Stimulated activated CD4-positive, alpha-beta T cell treated with anti-CD3 and anti-CD28 coated beads, Interleukin-12 subunit alpha, Interleukin-12 subunit beta, amount 100 ng/mL, for 4 hours (primary cell): ENCODE measurements around the gene SMOC1.

Experiments
- DNase-seq: peaks from one replicate; pipeline ENCODE4 v3.0.0-alpha.2; 2020

SMOC1 gene

GRCh38 chr14:69983317-69983716 is 104.1 kb downstream of the SMOC1 start:
- DNase-seq = no peak

- DNase-seq = no peak
These were observed 106.2 kb downstream of the SMOC1 start for GRCh38 chr14:69985463-69985862.

DNA sequence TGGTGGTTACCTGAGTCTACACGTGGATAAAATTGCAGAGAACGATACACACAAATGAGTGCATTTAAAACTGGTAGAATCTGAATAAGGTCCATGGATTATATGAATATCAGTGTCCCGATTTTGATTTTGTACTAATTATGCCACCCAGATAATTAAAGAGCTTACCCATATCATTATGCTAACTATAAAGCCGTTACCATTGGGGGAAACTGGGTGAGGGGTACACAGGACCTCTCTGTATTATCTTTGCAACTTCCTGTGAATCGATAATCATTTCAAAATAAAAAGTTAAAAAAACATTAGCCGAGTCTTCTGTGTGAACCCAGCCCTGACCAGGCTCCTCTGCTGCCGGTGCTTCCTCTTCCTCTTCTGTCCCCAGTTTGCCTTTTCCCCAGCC is 107.1 kb downstream of the SMOC1 start:
- no peak for DNase-seq

DNA sequence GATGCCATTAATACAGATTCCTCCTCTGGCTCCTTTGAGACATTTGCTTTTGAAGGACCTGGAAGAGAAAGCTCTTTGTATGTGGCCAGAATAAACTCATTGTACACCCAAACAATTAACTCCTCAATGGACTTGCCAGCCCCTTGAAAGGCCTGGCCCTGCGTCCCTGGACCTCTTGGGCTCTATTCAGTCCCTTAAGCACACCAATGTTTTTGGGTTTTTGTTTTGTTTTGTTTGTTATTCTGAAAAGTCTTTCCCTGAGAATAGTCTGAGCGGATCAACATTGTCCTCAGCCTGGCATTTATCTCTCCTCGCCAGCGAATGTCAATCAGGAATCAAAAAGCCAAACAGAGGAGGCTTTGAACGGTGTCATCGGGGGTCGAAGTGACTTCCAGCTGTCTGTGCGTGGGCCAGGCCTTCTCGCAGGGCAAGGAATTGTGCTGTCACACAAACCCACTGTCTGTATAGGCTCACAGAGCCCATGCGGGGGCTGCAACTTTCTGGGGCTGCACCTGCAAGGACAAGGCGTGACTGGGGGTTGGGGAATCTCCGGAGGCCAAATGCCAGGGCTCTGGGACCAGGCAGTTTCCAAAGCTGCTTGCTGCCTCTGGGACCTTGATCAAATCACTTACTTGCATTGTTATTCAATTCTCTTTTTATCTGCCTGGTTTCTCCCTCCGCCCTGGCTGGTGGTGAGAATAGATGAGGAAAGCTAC is 108.3 kb downstream of the SMOC1 start:
- DNase-seq = no peak

DNA sequence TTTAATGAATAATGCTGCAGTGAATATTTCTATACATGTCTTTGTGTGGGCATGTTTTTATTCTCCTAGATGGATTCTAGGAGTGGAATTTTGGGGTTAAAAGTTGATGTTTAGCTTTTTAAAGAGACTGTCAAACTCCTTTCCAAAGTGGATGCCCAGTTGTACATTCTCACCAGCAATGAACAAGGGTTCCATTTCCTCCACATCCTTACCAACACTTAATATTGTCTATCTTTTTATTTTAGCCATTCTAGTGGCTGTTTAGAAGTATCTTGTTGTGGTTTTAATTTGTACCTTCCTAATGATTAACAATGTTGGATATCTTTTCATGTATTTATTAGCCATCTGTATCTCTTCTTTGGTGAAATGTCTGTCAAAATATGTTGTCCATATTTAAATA is 109.8 kb downstream of the SMOC1 start:
- no peak for DNase-seq

DNA sequence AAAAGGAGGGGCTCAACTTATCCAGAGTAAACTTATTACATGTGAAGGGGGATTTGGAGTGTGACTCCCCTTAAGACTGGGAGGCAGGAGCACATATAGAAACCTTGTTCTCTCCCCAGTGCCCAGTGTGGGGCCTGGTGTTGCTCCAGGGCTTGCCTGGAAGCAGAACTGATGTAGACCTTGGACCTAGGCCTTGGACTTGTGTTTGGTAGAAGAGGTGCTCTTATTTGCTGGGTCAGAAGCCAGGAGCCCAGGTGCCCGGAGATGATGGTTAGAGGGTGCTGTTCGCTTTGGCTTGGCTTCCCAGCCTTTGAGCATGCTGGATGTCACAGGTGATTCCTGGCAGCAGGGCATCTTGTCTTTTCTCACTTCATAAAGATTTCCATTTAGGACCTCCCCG is 110.4 kb downstream of the SMOC1 start:
- DNase-seq = no peak

DNA sequence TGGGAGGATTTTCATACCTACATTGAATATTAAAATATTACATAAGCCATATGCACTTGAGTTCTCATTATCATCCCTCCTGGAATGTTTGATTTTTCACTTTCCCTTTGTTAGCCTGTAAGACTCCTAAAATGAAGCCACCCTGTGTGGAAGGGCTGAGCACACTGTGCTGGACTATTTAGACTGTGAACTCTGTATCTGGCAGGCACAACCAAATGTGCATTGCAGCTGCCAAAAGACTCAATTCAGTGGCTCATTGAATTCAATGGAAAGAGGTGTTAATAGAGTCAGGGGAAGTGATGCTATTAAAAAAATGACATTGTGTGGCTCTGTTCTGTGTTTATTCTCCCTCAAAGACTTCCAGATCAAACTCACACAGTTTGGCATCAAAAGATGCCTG is 111.1 kb downstream of the SMOC1 start:
- DNase-seq = no peak

GRCh38 chr14:69991422-69991821 is 112.2 kb downstream of the SMOC1 start:
- DNase-seq = no peak

DNA sequence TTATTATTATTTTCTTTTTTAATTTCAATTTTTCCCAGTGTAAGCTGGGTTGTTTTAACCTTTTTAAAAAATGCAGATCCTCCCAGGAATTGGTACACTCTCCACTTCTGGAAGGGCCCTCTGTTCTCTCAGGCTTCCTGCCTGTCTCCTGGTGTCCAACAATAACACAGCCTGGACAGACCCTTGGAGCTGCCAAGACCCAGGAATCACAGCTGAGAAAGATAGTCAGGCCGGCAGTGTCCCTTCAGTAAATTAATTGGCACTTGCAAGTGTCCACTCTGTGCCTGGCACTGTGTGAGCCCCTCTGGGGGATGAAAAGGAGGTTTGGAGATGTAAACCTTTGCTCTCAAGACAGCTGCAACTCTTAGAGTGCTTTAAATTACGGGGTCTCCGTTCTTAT is 113.3 kb downstream of the SMOC1 start:
- no peak for DNase-seq

DNA sequence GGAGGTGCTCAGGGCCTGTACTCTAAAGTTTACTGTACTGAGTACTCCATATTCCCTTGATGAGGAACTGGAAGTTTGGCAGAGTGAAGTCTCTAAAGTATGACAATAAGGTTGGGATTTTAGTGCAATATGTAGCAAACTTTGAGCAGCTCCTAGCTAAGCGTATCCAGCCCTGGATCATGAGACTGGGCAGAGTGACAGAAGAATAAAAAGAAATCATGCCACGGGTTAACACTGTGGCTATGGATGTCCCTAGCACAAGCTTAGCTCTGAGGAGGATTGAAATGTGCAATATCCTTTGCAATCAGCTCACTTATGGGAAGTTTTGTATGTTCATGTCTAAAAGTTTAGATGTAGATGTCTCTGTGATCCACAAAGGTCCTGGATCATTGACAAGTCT is 114.1 kb downstream of the SMOC1 start:
- no peak for DNase-seq

DNA sequence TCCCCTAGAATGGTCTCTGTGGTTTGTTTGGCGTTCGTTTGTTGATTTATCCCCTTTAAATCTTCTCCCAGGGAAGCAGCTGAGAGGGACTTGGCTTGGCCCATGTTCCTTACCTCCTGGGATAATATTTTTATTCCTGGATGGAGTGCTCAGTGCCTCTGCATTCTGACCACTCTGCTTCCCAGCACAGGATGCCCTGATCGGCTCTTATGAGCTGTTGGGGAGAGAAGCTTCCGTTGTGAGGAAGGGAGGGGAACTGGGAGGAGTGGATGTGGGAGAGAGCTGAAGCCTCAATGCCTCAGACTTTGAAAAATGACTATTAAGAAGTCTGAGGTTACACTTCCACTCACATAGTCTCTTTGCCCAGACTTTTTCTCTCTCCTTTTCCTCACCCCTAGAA is 114.8 kb downstream of the SMOC1 start:
- no peak for DNase-seq

DNA sequence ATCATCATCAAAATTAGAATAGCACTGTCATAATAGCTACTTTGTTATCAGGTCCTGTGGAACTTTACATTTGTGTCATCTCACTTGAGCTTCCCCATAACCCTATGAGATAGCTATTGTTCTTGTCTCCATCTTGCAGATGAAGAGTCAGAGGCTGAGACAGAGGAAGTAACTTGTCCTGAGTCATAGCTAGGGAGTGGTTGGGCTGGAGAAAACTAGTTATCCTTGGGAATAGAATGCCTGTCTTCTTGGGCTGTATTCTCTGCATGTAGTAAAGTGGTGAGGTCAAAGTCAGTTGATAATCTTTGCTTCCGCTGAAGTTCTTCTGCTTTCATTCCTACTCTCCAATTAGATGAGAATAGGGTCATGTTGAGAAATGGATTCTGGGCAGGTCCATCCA is 117.0 kb downstream of the SMOC1 start:
- DNase-seq = no peak

GRCh38 chr14:69997849-69998248 is 118.6 kb downstream of the SMOC1 start:
- DNase-seq = no peak

GRCh38 chr14:69999261-69999674 is 120.1 kb downstream of the SMOC1 start:
- DNase-seq = no peak

DNA sequence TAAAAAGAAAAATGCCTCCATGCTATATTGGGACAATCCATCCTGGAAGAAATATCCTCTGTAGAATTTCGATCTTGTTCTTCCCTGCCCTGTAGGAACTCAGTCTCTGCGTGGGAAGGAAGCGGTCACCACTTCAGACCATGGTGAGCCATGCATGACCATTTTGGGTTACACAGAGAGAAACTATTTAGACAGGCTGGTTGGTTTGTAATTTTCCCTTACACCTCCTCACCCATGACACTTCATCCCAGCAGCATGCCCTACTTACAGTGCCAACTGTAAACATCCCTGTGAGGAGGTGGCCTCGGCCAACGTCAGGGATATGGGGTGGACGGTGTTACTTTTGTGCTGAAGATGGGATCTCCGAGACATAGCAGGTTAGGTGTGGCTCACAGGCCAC is 121.4 kb downstream of the SMOC1 start:
- DNase-seq = no peak

GRCh38 chr14:70002589-70003346 is 123.6 kb downstream of the SMOC1 start:
- no peak for DNase-seq

DNA sequence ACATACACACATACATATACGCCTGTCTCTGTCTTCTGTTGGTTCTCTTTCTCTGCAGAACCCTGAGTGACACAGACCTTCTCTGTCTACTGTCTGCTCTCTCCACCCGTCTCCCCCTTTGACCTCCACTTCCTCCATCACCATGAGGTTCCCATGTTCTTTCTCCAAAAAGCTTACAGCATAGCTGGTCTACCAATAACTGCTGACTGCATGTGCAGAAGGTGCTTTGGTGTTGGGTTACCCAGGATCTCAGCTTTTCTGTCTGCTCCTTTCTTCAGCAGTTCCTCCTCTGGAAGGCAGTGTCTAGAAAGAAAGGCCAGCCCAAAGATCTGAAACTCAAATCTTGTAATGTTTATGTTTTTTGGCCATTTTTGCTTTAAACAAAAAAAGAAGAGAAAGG is 125.6 kb downstream of the SMOC1 start:
- DNase-seq = no peak

DNA sequence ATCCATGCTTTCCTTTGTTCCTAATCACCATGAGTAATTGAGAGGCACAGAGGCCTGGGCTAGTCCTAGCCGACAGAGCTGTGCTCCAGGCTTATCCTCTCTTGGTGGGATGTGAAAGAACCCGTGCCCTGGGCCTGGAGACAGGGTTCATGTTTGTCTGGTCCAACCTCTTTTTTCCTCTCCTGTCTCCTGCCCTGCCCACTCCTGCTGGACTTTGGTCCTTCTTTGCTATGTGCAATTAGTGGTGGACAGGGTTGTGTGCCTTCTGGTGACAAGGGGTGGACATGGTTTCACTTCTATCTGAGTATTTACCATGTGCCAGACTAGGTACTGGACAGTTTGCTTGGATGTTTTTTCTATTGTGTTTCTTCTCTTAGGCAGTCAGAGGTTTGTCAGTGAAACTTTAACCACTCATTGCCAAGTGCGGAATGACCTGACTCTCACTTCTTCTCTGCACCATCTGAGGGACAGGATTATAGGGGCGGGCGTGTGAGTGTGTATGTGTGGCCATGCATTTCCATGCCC is 126.1 kb downstream of the SMOC1 start:
- DNase-seq = no peak

GRCh38 chr14:70006699-70007098 is 127.5 kb downstream of the SMOC1 start:
- DNase-seq = no peak

- no peak for DNase-seq
These were observed 129.4 kb downstream of the SMOC1 start for GRCh38 chr14:70008284-70009262.

DNA sequence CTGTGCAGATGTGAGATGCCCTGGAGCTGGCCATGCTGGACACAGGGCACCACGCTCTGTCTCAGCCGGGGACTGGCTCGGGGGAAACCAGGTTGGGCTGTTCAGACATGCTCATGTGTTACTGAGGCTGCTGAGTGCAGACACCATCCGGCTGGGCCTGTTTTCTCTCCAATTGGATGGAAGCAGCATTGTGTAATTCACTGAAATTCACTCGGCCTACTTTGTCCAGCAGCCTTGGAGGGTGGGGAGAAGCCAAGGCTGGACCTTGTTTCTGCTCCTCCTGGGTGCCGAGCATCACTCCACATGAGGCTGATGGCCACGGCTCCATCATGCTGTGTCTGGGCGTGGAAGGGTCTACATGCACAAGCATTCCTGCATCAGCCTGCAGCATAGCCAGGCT is 130.7 kb downstream of the SMOC1 start:
- DNase-seq = no peak

GRCh38 chr14:70011098-70011497 is 131.9 kb downstream of the SMOC1 start:
- no peak for DNase-seq

GRCh38 chr14:70011708-70012107 is 132.5 kb downstream of the SMOC1 start:
- DNase-seq = no peak
